Lower lobe of right lung (tissue), 2 donors: ENCODE results near the gene BLTP1. TPM values are rescaled to one million over a fixed set of nuclear protein-coding genes. Genes with fewer than 3 reads are reported as not detected.

Source experiments
- ATAC-seq, 2 donors: fragments of 200-7000 bp; cut with Tn5 transposase; one replicate each; pipeline ENCODE4 v1.9.1; 2020 to 2022; ENCODE audit warnings: mild to moderate bottlenecking in 2 of 2, moderate library complexity in 2 of 2
- DNase-seq: peaks from one replicate; pipeline ENCODE4 v3.0.0-alpha.2; 2020
- H3K27ac ChIP-seq: fragments of 200-600 bp; one replicate; pipeline ENCODE4 v1.8.0; 2022
- H3K27me3 ChIP-seq: fragments of 200-600 bp; one replicate; pipeline ENCODE4 v1.8.0; 2022; ENCODE audit warnings: low read depth
- H3K36me3 ChIP-seq: fragments of 200-600 bp; one replicate; pipeline ENCODE4 v1.8.0; 2022; ENCODE audit warnings: mild to moderate bottlenecking
- H3K4me1 ChIP-seq: fragments of 200-600 bp; one replicate; pipeline ENCODE4 v1.8.0; 2022
- H3K4me3 ChIP-seq: fragments of 200-600 bp; one replicate; pipeline ENCODE4 v1.8.0; 2022; ENCODE audit warnings: mild to moderate bottlenecking
- H3K9me3 ChIP-seq: fragments of 200-600 bp; one replicate; pipeline ENCODE4 v1.8.0; 2022
- intact Hi-C: fragments of 100-400 bp; cut with DNase I; formaldehyde crosslinking; loops from one replicate; pipeline ENCODE4 v1.11.0; 2022
- total RNA-seq: library from RNA; stranded (reverse); fragmentation: NEBNext Ultra II Directional; extraction: Animal tissue kit (Norgen Biotek cat#: 25700); gene quantifications from one replicate; pipeline ENCODE4 v1.2.1, GENCODE V29; 2021
- TF ChIP-seq, protein P1 (sequence below): fragments of 200-600 bp; IDR thresholded peaks from one replicate; pipeline ENCODE4 v1.8.0; 2022; ENCODE audit warnings: antibody characterized with exemption, mild to moderate bottlenecking
- donor health status: DM: no; HTN: yes; CAD: no; lungs with severe emphysema.

Gene BLTP1
- total RNA-seq, 1 donor from 2014 or later: 84.4 TPM

DNA sequence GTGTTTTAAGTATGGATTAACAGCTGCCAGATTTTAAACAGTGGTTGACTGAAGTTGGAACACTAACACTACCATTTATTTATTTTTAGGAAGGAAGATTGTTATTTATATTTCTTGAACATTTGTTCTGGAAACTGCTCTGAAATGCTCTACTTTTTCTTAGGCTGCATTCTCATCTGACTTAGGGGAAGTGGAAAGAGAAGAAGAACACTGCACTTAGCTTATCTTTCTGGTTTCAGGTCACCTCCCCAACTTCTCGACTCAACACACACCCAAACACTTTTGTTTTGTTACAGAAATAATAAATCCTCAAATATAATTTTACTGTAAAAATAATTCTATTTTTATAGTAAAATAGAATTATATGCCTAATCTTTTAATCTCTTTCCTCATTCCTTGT, 18.6 kb downstream of the BLTP1 start:
- Histone ChIP-seq H3K27me3 (no peaks in the 10 kb centered on the region), H3K36me3 (peaks cover 11% of the 10 kb centered on the region), H3K27ac (no peak overlapping the region), H3K4me1 (peaks cover 27% of the 10 kb centered on the region), H3K4me3 (no peak overlapping the region), H3K9me3 (no peaks in the 10 kb centered on the region)
- DNase-seq (no peak), ATAC-seq (no peak)
- TF ChIP-seq, protein P1, sequence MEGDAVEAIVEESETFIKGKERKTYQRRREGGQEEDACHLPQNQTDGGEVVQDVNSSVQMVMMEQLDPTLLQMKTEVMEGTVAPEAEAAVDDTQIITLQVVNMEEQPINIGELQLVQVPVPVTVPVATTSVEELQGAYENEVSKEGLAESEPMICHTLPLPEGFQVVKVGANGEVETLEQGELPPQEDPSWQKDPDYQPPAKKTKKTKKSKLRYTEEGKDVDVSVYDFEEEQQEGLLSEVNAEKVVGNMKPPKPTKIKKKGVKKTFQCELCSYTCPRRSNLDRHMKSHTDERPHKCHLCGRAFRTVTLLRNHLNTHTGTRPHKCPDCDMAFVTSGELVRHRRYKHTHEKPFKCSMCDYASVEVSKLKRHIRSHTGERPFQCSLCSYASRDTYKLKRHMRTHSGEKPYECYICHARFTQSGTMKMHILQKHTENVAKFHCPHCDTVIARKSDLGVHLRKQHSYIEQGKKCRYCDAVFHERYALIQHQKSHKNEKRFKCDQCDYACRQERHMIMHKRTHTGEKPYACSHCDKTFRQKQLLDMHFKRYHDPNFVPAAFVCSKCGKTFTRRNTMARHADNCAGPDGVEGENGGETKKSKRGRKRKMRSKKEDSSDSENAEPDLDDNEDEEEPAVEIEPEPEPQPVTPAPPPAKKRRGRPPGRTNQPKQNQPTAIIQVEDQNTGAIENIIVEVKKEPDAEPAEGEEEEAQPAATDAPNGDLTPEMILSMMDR: no peak
- intact Hi-C loops: no loop called here

DNA sequence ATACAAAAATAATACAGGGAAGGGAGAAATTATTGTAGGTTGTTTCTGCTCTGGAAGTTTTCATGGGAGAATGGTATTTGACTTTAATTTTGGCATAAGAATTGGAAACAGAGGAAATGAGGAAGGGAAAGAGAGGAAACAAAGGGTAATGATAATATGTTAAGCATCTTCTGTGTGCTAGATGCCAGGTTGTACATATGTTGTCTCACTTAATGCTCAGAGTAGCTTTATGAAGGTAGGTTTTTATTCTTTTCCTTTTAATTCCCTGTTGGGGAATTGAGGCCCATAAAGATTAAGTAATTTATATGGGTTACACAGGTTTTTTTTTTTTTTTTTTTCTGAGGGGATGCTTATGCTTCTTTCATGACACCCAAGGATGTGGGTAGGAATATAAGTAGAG, 19.2 kb downstream of the BLTP1 start:
- ATAC-seq (no peak), DNase-seq (no peak)
- intact Hi-C loops: no loop called here
- no peaks in the 10 kb centered on the region for H3K9me3 ChIP-seq
- H3K36me3 ChIP-seq: peaks cover 16% of the 10 kb centered on the region
- no peaks in the 10 kb centered on the region for H3K27me3 ChIP-seq
- TF ChIP-seq, protein P1: no peak
- H3K27ac ChIP-seq: no peak overlapping the region
- H3K4me3 ChIP-seq: no peak overlapping the region
- peaks cover 27% of the 10 kb centered on the region for H3K4me1 ChIP-seq

DNA sequence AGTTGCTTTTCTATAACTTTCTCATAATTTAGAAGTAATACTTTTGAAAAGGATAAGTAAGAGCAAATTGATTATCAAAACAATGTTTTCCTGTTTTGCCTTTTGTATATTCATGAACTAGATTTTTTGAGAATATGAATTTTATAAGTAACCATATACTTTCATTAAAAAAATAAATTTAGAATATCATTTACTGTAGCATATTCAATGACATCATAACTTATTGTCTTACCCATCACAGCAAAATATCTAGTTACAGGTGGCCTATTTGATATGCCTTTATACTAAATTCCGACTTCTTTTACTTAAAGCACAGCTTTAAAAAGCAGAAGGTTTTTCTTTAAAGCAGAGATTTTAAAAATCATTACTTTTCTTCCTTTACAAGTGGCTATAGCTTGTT, 20.1 kb downstream of the BLTP1 start:
- ATAC-seq (no peak), DNase-seq (no peak)
- intact Hi-C loops: no loop called here
- Histone ChIP-seq H3K27me3 (no peaks in the 10 kb centered on the region), H3K36me3 (peaks cover 26% of the 10 kb centered on the region), H3K4me1 (peaks cover 22% of the 10 kb centered on the region), H3K9me3 (no peaks in the 10 kb centered on the region), H3K27ac (no peak overlapping the region), H3K4me3 (no peak overlapping the region)
- TF ChIP-seq, protein P1: no peak

DNA sequence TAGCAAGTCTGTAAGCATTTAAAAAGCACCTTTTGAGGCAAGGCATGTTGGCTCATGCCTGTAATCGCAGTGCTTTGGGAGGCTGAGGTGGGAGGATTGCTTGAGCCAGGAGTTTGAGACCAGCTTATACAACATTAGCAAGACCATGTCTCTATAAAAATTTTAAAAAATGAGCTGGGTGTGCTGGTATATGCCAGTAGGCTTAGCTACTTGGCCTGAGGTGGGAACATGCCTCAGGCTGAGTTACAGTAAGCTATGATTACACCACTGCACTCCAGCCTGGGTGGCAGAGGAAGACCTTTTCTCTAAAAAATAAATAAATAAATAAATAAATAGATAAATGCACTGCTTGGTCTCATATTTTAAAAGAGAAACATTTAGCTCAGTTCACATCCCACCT, 26.8 kb downstream of the BLTP1 start:
- no peaks in the 10 kb centered on the region for H3K4me1 ChIP-seq
- H3K27me3 ChIP-seq: no peaks in the 10 kb centered on the region
- H3K36me3 ChIP-seq: peaks cover 70% of the 10 kb centered on the region
- ATAC-seq (no peak), DNase-seq (no peak)
- H3K9me3 ChIP-seq: no peaks in the 10 kb centered on the region
- no peak overlapping the region for H3K4me3 ChIP-seq
- TF ChIP-seq, protein P1: no peak
- intact Hi-C loops: no loop called here
- no peak overlapping the region for H3K27ac ChIP-seq

DNA sequence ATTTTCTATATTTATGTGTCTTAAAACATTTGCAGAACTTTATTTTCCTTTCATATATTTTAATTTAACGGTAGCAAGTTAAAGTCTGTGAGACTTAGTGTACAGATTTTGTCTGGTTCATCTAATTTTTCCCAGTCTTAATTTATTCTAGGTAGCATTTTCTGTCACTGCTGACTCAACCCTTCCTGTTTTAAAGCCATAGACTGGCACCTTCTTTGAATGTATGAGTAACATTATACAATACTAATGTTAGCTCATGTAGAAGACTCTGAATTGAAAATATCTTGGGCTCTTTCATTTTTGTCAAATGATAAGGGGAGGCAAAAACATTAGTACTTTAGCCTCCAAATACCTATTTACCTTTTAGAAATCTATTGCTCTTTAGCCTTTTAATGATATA, 43.6 kb downstream of the BLTP1 start:
- no peak for DNase-seq
- Histone ChIP-seq H3K9me3 (no peaks in the 10 kb centered on the region), H3K27me3 (no peaks in the 10 kb centered on the region), H3K27ac (no peak overlapping the region), H3K4me1 (no peaks in the 10 kb centered on the region), H3K36me3 (peaks cover 89% of the 10 kb centered on the region), H3K4me3 (no peak overlapping the region)
- TF ChIP-seq, protein P1: no peak
- intact Hi-C loops: no loop called here
- ATAC-seq: no peak

Other genes starting within 250 kb of the BLTP1 start
- gene TRPC3, start 200.3 kb upstream of the BLTP1 start, total RNA-seq: 1.7 TPM
- not detected for gene ADAD1, start 226.7 kb downstream of the BLTP1 start, total RNA-seq